Measurements from ENCODE around the gene SMTN.
"Not testable (repeated sequence)": the region's sequence is repeated elsewhere in the genome, so short reads cannot be mapped to it uniquely, and the experiment has no call there.

SMTN gene

GRCh38 chr22:31080848-31081649 is at the start of gene SMTN:
Gene SMTN (plus strand): TSS chr22:31081318. CDS start chr22:31083259, 1,941 bp downstream.
- no peak for DNase-seq

DNA sequence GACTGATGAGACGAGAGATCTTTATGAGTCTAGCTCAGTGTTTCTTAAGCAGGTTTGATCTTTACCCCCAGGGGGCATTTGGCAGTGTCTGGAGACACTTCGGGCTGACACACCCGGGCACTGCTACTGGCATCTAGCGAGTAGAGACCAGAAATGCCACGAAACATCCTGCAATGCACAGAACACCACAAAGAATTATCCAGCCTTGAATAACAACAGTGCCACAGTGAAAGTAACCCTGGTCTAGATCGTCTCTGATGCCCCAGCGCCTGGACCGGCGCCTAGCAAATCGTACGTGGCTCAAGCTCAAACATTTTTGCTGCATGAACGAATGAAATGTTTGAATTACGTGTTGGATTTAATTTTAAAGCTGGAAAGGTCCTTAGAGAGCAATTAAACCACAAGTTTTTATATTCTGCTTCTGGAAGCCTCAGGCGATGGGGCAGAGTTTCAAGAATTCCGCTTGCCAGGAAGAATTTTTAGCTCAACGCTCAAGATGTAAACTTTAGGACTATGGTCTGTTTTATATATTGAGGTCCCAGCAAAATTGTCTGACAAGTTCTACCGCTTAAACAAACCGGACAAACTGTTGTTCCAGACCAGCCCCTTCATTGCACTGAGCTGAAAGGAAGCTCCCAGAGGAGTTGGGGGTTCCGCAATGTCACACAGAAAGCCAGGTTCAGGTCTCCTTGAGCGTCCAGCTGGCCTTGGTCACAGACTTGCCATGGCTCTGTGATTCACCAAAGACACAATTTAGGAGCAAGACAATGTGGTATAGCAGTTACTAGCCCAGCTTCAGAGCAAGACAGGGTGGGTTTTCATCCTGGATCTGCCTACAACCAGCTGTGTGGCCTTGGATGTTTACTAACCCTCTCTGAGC is 44.2 kb upstream of the SMTN start:
- DNase-seq, result no peak

DNA sequence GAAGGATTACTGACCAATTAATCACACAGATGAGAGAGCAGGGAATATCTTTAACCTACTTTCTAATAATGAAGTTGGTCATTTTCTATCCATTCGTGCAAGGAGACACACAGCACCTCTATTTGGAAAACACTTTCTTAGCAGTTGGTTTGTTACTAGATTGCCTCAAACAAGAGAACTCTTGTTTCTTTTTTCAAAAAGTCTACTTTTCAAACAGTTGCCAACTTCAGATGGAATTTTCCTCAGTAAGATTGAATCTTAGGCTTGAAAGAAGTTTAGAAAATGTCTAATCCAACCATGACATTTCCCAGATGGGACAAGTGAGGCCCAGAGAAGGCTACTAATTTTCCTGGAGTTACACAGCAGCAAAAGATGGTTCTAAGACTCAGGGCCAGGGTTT is 42.4 kb upstream of the SMTN start:
- no peak for DNase-seq

DNA sequence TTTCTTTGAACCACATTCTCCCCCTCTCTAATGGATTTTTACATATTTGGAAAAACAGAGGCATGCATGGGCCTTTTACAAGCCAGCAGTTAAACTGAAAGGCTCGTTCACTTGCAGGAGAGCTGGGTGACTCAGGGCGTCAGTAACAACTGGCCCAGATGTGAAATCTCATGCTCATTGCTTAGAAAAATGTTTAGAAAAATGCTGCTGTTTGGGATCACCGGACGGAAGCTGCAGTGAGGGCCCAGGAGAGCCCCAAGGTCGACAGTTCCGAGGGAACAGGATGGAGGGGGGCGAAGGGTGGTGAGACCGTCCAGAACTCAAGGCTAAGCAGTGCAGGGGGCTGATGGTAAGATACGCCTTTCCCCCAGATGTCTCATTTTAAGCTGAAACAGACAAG is 41.7 kb upstream of the SMTN start:
- no peak for DNase-seq

GRCh38 chr22:31040542-31041398 is 40.3 kb upstream of the SMTN start:
- DNase-seq, result no peak

DNA sequence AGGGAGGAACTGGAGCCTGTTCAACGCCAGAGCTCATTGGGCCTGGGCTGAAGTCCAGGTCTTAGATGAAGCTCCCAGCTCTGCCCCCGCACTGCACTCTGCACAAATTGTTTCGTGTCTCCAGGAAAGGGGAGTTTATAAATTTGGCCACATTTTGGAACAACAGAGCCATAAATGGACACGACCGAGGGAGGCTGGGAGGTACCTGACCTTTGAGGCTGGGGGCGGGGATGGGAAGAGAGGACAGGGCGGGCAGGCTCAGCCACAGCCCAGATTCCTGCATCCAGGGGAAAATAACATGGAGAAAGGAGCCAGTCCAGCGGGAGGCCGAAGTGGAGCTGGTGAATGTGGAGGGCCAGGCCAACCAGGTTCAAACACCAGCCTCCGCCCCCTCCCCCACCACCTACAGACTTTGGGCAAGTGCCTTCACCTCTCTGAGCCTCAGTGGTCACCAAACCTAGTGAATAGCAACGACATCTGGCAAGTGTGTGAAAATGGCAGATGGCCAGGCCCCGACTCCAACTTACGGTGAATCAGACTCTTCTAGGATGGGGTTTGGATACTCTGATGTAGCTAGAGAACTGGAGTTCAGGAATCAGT is 36.8 kb upstream of the SMTN start:
- no peak for DNase-seq

DNA sequence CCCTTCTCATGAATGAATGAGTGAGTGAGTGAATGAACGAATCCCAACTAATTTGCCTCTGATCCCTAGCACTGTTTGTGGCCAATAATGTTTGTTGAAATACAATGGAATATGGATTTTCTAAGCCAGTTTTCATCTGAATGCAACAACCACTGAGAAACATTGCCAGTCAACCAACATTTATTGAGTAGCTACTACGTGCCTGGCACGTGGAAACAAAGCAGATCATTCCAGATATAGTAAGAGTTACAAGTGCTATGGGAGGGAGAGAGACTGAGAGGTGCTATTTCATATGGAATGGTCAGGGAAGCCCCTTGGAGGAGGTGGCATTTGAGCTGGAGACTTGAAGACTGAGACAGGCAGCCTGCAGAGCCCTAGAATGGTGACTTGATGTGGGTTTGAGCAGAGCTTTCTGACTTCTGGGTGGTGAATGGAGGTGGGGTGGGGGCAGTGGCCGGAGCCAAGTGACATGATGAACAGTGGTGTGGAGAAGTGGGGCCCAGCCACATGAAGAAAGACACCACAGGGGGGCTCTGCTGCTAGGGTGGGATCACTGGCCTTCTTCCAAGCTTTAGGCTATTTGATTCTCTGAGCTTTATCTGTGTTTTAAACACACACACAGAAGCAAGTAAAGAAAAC is 35.1 kb upstream of the SMTN start:
- no peak for DNase-seq

- DNase-seq, result no peak
Measured at GRCh38 chr22:31046539-31047226, 34.4 kb upstream of the SMTN start.

DNA sequence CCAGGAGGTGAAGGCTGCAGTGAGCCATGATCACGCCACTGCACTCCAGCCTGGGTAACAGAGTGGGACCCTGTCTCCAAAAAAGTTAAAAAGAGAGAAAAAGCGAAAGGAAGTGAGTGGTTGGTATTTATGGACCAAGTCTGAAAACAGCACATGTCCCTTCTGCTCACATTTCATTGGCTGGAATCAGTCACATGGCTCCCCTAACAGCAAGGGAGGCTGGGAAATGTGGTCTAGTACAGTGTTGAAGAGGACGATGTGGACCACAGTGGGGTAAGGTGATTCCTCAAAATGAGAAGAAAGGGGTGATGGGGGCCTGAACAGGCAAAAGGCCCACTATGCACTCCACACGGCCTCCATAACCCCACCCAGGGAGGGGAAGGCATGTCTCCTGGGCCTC is 32.5 kb upstream of the SMTN start:
- no peak for DNase-seq

DNA sequence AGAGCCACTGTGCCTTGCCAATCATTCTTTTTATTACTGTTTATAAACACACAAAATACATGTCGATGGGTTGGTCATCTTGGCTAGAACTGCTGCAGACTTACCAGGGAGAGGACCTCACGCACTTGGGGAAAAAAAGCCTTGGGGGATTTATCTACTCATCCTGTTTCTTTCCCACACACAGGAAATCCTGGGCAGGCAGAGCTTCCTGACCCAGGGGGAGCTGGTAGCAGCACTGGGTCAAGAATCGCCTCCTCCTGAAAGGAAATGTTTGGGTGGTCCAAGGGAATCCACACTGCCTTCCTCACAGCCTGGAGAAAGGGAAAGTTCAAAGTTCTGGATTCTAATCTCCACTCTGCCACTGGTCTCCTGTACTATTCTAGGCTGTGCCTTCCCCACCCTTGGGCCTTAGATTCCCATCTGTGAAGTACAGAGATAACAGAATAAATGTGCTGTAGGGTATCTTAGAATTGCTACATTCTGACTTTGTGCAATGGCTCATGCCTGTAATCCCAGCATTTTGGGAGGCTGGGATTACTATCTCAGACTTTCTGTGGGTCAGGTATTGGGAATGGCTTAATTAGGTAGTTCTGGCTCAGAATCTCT is 31.2 kb upstream of the SMTN start:
- no peak for DNase-seq

DNA sequence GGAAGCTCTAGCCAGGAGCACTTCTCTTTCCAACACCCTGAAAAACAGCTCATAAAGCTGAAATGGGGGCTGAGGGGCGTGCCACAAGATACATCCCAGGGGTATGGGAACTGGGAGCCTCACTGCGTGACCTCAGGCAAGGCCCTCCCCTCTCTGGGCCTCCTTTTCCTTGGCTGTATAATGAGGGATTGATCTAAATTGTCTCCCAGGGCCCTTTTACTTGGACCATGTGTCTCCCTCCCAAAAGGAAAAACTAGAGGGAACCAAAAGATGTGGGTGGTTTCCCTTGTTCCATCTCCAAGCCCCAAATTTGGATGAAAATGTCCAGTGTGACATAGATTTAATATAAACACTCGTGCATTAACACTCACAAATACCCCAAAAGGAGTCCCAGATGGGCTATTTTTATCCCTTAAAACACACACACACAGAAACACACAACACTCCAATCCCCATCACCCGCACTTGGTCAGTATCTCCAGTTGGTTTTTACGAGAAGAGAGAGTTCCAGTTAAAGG is 25.9 kb upstream of the SMTN start:
- no peak for DNase-seq

DNA sequence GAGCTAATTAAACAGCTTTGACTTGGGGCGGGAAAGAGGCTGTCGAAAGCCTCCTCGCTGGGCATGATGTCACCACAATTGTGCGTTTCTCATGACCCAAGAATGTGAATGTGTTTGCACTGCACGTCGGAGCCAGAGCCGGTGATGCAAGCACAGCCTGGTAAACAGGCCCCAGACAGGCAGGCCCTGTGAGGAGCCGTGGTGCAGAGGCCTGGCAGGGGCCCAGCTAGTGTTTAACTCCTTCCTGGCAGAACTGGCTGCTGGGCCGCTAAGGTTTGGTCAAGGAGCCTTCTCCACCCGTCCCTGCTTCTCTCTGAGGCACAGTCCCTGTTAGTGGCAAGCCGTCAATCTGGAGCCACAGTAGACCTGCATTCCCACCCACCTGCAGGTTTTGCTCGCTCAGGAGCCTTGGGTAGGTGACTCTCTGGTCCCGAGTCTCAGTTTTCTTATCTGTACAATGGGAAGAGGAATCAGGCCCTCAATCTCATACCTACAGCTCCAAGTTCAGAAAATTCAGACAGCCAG is 25.4 kb upstream of the SMTN start:
- no peak for DNase-seq

DNA sequence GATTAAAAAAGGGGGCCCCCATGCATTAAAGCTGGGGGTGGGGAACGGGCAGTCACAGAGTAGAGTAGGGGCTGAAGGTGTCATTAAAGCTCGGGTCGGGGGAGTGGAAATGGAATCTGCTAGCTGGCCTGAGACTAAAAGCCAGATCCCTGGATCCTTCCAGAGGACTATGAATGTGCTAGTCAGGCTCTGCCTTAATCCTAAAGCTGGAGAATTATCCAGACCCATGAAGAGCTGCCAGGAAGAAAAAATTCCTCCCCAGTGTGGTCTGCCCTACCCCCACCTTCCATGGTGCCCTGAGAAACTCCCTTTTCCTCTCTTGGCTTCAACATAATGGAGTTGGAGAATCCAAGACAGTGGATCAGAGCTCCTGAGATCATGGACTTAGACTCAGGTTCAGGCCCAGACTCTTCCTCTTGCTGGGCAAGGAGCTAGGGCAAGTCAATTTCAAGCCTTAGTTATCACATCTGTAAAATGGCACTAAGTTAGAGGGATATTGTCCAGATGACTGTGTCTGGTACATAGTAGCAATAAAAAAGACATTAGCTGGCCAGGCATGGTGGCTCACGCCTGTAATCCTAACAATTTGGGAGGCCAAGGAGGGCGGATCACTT is 24.0 kb upstream of the SMTN start:
- no peak for DNase-seq

DNA sequence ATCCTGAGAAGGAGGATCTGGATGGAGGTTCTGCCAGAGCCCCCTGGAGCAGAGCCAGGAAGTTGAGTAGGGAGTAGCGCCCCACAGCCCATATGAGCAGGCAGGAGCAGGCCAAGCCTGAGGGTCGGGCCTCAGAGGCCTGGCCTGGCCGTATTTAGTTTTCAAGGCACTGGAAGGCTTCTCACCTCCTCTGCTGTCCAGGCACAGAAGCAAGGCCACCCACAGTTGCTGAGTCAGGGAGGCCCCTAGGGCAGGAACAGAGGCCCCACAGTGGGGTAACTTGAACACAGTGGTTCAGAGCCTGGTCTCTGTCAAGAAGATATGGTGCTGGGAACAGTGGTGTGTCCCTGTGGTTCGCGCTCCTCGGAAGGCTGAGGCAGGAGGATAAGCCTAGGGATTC is 21.5 kb upstream of the SMTN start:
- not testable (repeated sequence) for DNase-seq

DNA sequence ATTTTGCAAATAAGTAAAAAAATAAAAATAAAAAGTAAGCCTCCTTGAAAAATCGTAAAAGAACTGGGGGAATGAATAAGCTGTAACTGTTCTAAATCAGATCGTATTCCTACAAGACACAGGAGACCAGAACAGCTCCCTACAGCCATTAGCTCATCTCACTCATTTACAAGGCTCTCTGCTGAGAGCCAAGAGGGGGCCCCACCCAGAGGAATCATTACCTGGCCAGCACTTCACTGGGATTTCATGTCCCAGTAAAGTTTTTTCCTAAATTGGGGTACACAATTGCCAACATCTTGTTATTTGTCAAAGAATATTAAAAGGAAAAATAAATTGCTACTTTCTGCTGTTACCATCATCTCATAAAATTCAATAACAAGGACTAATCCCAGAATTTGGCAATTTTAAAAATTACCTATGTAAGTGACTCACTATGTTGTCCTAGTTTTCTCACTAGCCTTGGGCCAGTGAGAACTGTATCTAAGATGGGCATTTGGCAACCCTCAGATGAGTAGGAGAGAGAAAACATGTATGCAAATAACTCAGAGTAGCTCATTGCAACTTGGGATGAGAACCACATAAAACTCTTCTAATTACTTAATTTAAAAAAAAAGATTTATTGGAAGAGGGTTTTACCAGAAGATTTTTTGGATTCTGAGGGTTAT is 18.4 kb upstream of the SMTN start:
- DNase-seq, result no peak

DNA sequence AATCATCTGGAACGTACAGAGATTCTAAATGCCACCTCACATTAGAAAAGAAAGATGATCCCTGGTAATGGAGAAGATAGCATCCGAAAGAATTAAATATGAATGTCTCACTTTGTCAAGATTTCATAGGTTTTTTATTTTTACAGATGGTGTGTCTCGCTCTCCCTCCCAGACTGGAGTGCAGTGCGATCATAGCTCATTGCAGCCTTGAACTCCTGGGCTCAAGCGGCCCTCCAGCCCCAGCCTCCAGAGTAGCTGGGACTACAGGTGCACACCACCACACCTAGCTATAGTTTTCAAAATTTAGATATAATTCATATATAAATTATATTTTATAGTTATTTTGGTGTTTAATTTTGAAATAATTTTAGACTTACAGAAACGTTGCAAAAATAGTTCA is 16.7 kb upstream of the SMTN start:
- no peak for DNase-seq

- DNase-seq, result no peak
Measured at GRCh38 chr22:31068970-31069369, 12.1 kb upstream of the SMTN start.

- not testable (repeated sequence) for DNase-seq
Measured at GRCh38 chr22:31069691-31070314, 11.3 kb upstream of the SMTN start.

GRCh38 chr22:31073125-31073524 is 8.0 kb upstream of the SMTN start:
- not testable (repeated sequence) for DNase-seq
